ENCODE results near the gene MORC4. TPM values are rescaled to one million over a fixed set of nuclear protein-coding genes. Genes with fewer than 3 reads are reported as not detected.

MORC4 gene
- polyA plus RNA-seq, 1 donor from 2014 or later, result 7.5 TPM

DNA sequence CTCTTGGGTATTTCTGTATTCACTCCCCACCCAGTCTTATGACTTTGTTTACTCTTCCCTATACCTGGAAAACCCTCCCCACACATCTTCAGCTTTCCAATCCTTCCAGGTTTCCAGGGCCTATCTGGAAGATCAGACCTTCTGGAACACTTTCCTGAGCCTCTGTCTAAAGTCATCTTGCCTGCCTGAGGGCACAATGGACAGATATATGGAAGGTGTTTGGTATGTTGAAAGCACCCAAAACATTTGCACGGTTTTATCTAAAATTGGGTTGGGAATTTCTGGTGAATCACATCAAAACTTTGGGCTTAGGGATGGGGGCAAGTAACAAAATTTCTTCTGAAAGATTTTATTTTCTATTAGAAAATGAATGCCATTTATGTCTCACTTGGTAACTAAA lies 63.8 kb downstream of the MORC4 start:
- no peaks in the 10 kb centered on the region for H3K9me3 ChIP-seq (ENCODE audit: low read length)
- H3K4me3 ChIP-seq (ENCODE audit: low read length), result no peak overlapping the region
- no peaks in the 10 kb centered on the region for H4K20me1 ChIP-seq (ENCODE audit: insufficient read depth)
- no peaks in the 10 kb centered on the region for H3K36me3 ChIP-seq (ENCODE audit: insufficient read depth, low read length)
- no peak overlapping the region for H3K9ac ChIP-seq (ENCODE audit: low read length)
- no peak overlapping the region for H3K27ac ChIP-seq (ENCODE audit: low read length)
- no peaks in the 10 kb centered on the region for H3K79me2 ChIP-seq (replicated peaks; ENCODE audit: insufficient read depth, low read length)
- H2AFZ ChIP-seq (ENCODE audit: low read depth, low read length), result no peak overlapping the region
- no peaks in the 10 kb centered on the region for H3K9me2 ChIP-seq (ENCODE audit: insufficient read depth, low read length)
- no peak overlapping the region for H3K4me2 ChIP-seq (ENCODE audit: low read length)
- no peaks in the 10 kb centered on the region for H3K27me3 ChIP-seq (ENCODE audit: insufficient read depth, low read depth, low read length)
- TF ChIP-seq, protein P1, sequence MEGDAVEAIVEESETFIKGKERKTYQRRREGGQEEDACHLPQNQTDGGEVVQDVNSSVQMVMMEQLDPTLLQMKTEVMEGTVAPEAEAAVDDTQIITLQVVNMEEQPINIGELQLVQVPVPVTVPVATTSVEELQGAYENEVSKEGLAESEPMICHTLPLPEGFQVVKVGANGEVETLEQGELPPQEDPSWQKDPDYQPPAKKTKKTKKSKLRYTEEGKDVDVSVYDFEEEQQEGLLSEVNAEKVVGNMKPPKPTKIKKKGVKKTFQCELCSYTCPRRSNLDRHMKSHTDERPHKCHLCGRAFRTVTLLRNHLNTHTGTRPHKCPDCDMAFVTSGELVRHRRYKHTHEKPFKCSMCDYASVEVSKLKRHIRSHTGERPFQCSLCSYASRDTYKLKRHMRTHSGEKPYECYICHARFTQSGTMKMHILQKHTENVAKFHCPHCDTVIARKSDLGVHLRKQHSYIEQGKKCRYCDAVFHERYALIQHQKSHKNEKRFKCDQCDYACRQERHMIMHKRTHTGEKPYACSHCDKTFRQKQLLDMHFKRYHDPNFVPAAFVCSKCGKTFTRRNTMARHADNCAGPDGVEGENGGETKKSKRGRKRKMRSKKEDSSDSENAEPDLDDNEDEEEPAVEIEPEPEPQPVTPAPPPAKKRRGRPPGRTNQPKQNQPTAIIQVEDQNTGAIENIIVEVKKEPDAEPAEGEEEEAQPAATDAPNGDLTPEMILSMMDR (IDR thresholded peaks at IDR 0.05; ENCODE audit: poor library complexity, severe bottlenecking), result no peak
- no peak for TF ChIP-seq EZH2 (IDR thresholded peaks at IDR 0.05; ENCODE audit: borderline replicate concordance, insufficient read depth, low read length, poor library complexity, severe bottlenecking)
- no peak for TF ChIP-seq EP300 (conservative IDR thresholded peaks at IDR 0.05; ENCODE audit: poor library complexity, severe bottlenecking)
- TF ChIP-seq TAF1 (IDR thresholded peaks at IDR 0.05; ENCODE audit: low read depth), result no peak
- TF ChIP-seq POLR2AphosphoS5 (IDR thresholded peaks at IDR 0.05), result no peak
- no peak for TF ChIP-seq SMC3 (conservative IDR thresholded peaks at IDR 0.05; ENCODE audit: poor library complexity)
- TF ChIP-seq REST (IDR thresholded peaks at IDR 0.05; ENCODE audit: borderline replicate concordance), result no peak
- TF ChIP-seq RAD21 (conservative IDR thresholded peaks at IDR 0.05), result no peak
- no peak for TF ChIP-seq MXI1 (conservative IDR thresholded peaks at IDR 0.05; ENCODE audit: poor library complexity, severe bottlenecking)
- no peaks in the 10 kb centered on the region for H3F3A ChIP-seq (ENCODE audit: insufficient read depth, low read length, poor library complexity, severe bottlenecking)

DNA sequence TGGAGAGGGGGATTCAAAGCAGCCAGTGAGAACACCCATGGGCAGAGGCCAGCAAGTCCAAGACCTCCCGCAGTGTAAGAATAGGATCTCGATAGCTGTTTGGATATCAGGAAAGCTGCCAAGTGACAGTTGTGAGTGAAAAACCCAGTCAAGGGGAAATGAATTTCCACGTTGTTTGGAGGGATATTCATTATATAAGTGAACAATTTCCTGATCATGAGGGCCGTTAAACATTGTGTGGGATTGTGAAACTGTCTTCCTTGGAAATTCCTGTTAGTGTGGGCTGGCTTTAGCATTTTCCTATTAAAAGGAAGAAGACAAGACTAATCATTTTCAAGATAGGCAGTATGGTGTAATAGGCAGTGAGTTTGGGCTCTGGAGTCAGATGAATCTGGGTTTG lies 64.8 kb downstream of the MORC4 start:
- Histone ChIP-seq H3F3A (ENCODE audit: insufficient read depth, low read length, poor library complexity, severe bottlenecking) (no peaks in the 10 kb centered on the region), H3K9me3 (ENCODE audit: low read length) (no peaks in the 10 kb centered on the region), H4K20me1 (ENCODE audit: insufficient read depth) (no peaks in the 10 kb centered on the region), H3K4me2 (ENCODE audit: low read length) (no peak overlapping the region), H3K79me2 (replicated peaks; ENCODE audit: insufficient read depth, low read length) (no peaks in the 10 kb centered on the region), H3K27ac (ENCODE audit: low read length) (no peak overlapping the region), H2AFZ (ENCODE audit: low read depth, low read length) (no peak overlapping the region), H3K9me2 (ENCODE audit: insufficient read depth, low read length) (no peaks in the 10 kb centered on the region), H3K9ac (ENCODE audit: low read length) (no peak overlapping the region), H3K27me3 (ENCODE audit: insufficient read depth, low read depth, low read length) (no peaks in the 10 kb centered on the region), H3K36me3 (ENCODE audit: insufficient read depth, low read length) (no peaks in the 10 kb centered on the region), H3K4me3 (ENCODE audit: low read length) (no peak overlapping the region)
- no peak for TF ChIP-seq TAF1 (IDR thresholded peaks at IDR 0.05; ENCODE audit: low read depth)
- TF ChIP-seq REST (IDR thresholded peaks at IDR 0.05; ENCODE audit: borderline replicate concordance), result no peak
- TF ChIP-seq EZH2 (IDR thresholded peaks at IDR 0.05; ENCODE audit: borderline replicate concordance, insufficient read depth, low read length, poor library complexity, severe bottlenecking), result no peak
- TF ChIP-seq RAD21 (conservative IDR thresholded peaks at IDR 0.05), result no peak
- no peak for TF ChIP-seq MXI1 (conservative IDR thresholded peaks at IDR 0.05; ENCODE audit: poor library complexity, severe bottlenecking)
- no peak for TF ChIP-seq EP300 (conservative IDR thresholded peaks at IDR 0.05; ENCODE audit: poor library complexity, severe bottlenecking)
- TF ChIP-seq POLR2AphosphoS5 (IDR thresholded peaks at IDR 0.05), result no peak
- TF ChIP-seq, protein P1 (IDR thresholded peaks at IDR 0.05; ENCODE audit: poor library complexity, severe bottlenecking), result no peak
- no peak for TF ChIP-seq SMC3 (conservative IDR thresholded peaks at IDR 0.05; ENCODE audit: poor library complexity)

Data from neural cell (in vitro differentiated cells).